ENCODE results near the gene HSPH1.

HSPH1 gene

DNA sequence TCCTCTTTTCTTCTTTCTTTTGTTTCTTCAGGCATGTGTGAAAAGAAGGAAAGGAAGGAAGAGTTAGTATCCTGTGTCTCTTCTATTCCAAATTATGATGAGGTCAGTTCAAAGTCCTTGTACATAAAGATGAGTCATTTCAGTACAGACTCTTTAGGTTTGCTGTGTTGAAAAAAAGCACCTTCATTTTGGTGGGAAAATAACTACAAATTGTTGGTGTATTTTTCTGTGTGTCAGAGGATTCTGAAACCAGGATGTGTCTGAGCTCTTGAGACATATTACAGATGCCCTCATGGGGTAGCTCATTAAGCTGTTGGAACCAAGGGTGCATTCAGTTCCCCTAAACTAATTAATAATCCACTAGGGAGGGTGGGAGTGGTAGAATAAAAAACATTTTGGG, 5.8 kb upstream of the HSPH1 start:
- TF ChIP-seq CTCF (IDR thresholded peaks at IDR 0.05; ENCODE audit: low read depth, low read length), result no peak
- TF ChIP-seq EZH2phosphoT487 (IDR thresholded peaks at IDR 0.05; ENCODE audit: low read depth), result no peak
- no peak overlapping the region for H3K4me3 ChIP-seq (ENCODE audit: low read length)
- H3K4me1 ChIP-seq (ENCODE audit: low read length), result peaks cover 22% of the 10 kb centered on the region

GRCh38 chr13:31166591-31166990, 4.9 kb upstream of the HSPH1 start:
- TF ChIP-seq CTCF (IDR thresholded peaks at IDR 0.05; ENCODE audit: low read depth, low read length) (no peak), EZH2phosphoT487 (IDR thresholded peaks at IDR 0.05; ENCODE audit: low read depth) (no peak)
- Histone ChIP-seq H3K27ac (ENCODE audit: low read length) (no peak overlapping the region), H3K27me3 (ENCODE audit: low read depth, low read length) (0 out of 2 replicates have a peak, but pooled peaks cover 12% of the 10 kb centered on the region), H2AFZ (ENCODE audit: low read depth, low read length) (no peak overlapping the region), H3K4me1 (ENCODE audit: low read length) (peaks cover 22% of the 10 kb centered on the region), H3K9me3 (ENCODE audit: insufficient read depth, low read length) (no peaks in the 10 kb centered on the region), H3K4me2 (ENCODE audit: low read length) (no peak overlapping the region), H3K79me2 (ENCODE audit: low read length) (peaks cover 2% of the 10 kb centered on the region), H4K20me1 (ENCODE audit: insufficient read depth, low read length) (no peaks in the 10 kb centered on the region), H3K9ac (ENCODE audit: low read length) (no peak overlapping the region), H3K4me3 (ENCODE audit: low read length) (no peak overlapping the region), H3K36me3 (replicated peaks; ENCODE audit: low read depth, low read length) (no peaks in the 10 kb centered on the region)

More for the DNA sequence above, 5.8 kb upstream of the HSPH1 start:
- peaks cover 19% of the 10 kb centered on the region; the same call in 1 of the 2 replicates for H3K27me3 ChIP-seq (ENCODE audit: low read depth, low read length)
- H3K27ac ChIP-seq (ENCODE audit: low read length), result no peak overlapping the region
- H4K20me1 ChIP-seq (ENCODE audit: insufficient read depth, low read length), result no peaks in the 10 kb centered on the region
- no peak overlapping the region for H3K9ac ChIP-seq (ENCODE audit: low read length)
- no peaks in the 10 kb centered on the region for H3K79me2 ChIP-seq (ENCODE audit: low read length)
- peak overlapping the region; percentile 52 for H3K4me2 ChIP-seq (ENCODE audit: low read length)
- H2AFZ ChIP-seq (ENCODE audit: low read depth, low read length), result no peak overlapping the region
- no peaks in the 10 kb centered on the region for H3K36me3 ChIP-seq (replicated peaks; ENCODE audit: low read depth, low read length)
- no peaks in the 10 kb centered on the region for H3K9me3 ChIP-seq (ENCODE audit: insufficient read depth, low read length)

DNA sequence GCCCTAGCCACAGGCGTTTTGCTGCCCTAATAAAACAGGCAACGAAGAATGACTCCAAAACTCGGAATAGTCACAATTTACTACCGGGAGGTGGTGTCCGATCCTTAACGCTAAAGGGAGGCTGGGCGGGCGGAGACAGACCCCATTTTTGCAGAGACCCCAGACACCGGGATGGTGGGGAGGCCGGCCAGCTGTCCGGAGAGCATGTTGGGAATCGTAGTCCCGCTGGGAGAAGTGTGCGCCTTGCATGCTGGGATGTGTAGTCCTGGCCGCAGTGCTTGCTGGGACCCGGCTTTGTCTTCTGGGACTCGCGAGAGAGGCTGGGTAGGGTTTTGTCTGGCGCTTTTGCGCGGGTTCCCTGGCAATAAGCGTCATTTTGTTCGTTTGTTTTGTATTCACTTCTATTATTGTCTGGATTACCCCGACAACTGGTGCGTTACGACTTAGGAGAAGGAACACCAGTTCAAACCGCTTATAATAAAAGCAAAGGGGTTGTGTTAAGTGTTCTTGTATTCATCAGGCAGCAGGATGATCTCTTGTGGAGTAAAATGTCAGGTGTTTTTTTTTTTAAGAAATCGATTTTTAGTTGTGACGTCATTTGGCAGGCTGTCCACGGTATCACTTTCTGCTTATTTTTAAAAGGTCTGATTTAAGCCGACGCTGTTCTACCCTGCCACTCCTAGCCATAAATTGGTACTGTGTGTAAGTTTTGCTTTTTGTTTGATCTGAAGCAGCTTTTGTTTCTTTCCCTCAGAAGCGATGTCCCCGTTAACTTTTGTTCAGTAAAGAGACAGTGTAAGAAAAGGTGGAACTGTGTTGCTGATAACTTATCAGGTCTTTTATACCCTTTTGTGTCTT, 676 bp upstream of the HSPH1 start:
- Histone ChIP-seq H3K4me1 (ENCODE audit: low read length) (peaks cover 23% of the 10 kb centered on the region), H3K4me3 (ENCODE audit: low read length) (peak overlapping the region; percentile 86), H2AFZ (ENCODE audit: low read depth, low read length) (peak overlapping the region; percentile 97), H3K79me2 (ENCODE audit: low read length) (peaks cover 44% of the 10 kb centered on the region), H4K20me1 (ENCODE audit: insufficient read depth, low read length) (peaks cover 20% of the 10 kb centered on the region), H3K9ac (ENCODE audit: low read length) (peak overlapping the region; percentile 84), H3K9me3 (ENCODE audit: insufficient read depth, low read length) (no peaks in the 10 kb centered on the region), H3K4me2 (ENCODE audit: low read length) (peak overlapping the region; percentile 94), H3K36me3 (replicated peaks; ENCODE audit: low read depth, low read length) (peaks cover 6% of the 10 kb centered on the region), H3K27me3 (ENCODE audit: low read depth, low read length) (no peaks in the 10 kb centered on the region), H3K27ac (ENCODE audit: low read length) (peak overlapping the region; percentile 59)
- TF ChIP-seq EZH2phosphoT487 (IDR thresholded peaks at IDR 0.05; ENCODE audit: low read depth) (no peak), CTCF (IDR thresholded peaks at IDR 0.05; ENCODE audit: low read depth, low read length) (no peak)

DNA sequence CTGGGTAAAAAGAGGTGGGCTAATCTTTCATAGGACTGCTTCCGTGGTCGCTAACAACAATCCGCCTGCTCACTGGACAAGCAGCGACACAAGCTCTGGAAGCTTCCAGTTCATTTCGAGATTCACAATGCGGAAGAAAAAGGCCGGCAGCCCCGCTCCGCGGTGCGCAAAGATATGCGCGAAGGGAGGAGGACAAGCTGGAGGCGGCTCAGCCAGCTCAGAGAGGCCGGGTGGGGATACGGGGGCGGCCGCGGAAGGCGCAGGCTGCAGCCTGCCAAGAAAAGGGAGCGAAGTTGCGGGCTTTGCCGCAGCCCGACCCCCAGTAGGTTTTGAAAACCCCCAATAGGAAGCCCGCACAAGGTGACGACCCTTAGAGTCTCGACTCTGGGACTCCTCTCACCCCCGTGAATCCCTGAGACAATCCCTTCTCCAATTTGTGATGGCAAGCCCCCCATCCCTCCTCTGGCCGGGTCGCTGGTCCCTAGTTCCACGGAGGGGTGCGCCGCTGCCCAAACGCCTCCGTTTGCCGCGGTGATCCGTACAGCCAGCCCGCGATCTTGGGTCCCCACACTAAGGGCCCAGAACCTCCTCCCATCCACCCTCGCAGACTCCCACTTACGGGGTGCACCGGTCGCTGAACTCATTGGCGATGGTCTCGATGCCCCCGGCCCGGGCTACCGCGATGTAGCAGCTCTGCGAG, 697 bp downstream of the HSPH1 start:
- peaks cover 15% of the 10 kb centered on the region for H3K36me3 ChIP-seq (replicated peaks; ENCODE audit: low read depth, low read length)
- no peaks in the 10 kb centered on the region for H3K9me3 ChIP-seq (ENCODE audit: insufficient read depth, low read length)
- H3K4me2 ChIP-seq (ENCODE audit: low read length), result peak overlapping the region; percentile 68
- H3K27ac ChIP-seq (ENCODE audit: low read length), result peak overlapping the region; percentile 80
- H3K4me3 ChIP-seq (ENCODE audit: low read length), result peak overlapping the region; percentile 86
- peaks cover 21% of the 10 kb centered on the region for H3K4me1 ChIP-seq (ENCODE audit: low read length)
- H3K9ac ChIP-seq (ENCODE audit: low read length), result peak overlapping the region; percentile 91
- H4K20me1 ChIP-seq (ENCODE audit: insufficient read depth, low read length), result peaks cover 20% of the 10 kb centered on the region
- peak overlapping the region; percentile 43; the same call in 1 of the 2 replicates for H2AFZ ChIP-seq (ENCODE audit: low read depth, low read length)
- H3K79me2 ChIP-seq (ENCODE audit: low read length), result peaks cover 53% of the 10 kb centered on the region
- TF ChIP-seq EZH2phosphoT487 (IDR thresholded peaks at IDR 0.05; ENCODE audit: low read depth) (no peak), CTCF (IDR thresholded peaks at IDR 0.05; ENCODE audit: low read depth, low read length) (no peak)
- no peaks in the 10 kb centered on the region for H3K27me3 ChIP-seq (ENCODE audit: low read depth, low read length)

Measured in OCI-LY3 (cell line).